HG02759 (cell line): Measurements from ENCODE around the gene FMC1.

Source experiments
- ATAC-seq: cut with Tn5 transposase; IDR thresholded peaks from one replicate; pipeline ENCODE4 v1.9.1; 2021; ENCODE audit warnings: mild to moderate bottlenecking, moderate library complexity; ENCODE audit not compliant: unreplicated experiment

Gene FMC1

DNA sequence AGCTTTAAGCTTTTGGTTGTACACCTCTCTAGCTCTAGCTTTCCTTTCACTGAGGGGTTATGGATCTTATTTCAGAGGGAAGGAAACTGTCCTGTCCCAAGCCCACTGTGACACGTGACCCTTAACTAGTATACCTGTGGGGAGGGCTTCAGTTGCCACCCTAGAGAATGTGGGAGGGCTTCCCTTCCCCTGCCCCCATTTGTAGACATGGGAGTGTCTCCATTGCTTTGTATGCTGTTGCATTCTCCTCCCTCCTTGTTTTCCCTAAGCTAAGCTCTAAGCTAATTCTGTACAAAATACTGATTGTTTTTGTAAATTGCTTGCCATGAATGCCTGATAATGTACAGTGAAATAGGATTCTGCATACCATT is 29.8 kb downstream of the FMC1 start:
- ATAC-seq: no peak

DNA sequence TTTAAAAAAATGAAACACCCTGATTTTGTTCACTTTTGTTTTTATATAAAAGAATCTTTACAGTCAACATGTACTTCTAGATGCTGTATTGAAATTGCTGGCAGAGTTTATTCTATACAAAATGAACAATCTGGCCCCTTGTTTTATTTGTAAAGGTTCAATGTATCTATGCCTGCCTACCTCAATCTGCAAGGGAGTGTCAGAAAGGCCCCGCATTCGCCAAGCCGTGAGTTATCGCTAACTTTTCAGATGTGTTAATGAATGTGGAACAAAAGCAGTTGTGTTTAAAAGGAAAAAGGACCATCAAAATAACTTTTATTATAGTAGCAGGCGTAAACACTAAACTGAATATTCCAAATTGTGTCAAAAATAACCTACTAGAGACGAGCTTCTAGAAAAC is 33.1 kb downstream of the FMC1 start:
- no peak for ATAC-seq

DNA sequence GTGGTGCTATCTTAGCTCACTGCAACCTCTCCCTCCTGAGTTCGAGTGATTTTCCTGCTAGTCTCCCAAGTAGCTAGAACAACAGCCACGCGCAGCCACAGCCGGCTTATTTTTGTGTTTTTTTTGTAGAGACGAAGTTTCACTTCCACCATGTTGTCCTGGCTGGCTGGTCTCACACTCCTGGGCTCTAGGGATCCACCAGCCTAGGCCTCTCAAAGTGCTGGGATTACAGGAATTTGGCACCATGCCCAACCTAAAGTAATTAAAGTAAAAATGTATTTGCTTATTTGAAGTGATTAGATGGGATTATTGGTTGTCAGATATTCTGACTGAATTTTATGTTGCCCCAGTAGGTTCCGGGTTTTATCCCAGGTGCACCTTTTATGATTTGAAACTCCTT is 41.3 kb downstream of the FMC1 start:
- no peak for ATAC-seq

DNA sequence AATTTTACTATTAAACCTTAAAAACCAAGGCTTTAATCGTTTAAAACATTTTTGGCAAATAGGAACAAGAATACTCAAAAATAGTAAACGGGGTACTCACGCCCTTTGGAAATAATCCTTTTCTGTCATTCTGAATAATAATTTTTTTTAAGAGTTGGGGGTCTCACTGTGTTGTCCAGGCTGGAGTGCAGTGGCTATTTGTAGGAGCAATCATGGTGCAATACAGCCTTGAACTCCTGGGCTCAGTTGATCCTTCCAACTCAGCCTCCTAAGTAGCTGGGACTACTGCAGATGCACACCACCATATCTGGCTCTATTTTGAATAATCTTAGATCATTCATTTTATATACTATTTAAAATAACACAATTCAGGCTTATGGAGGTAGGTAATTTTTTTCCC is 43.5 kb downstream of the FMC1 start:
- ATAC-seq: no peak

DNA sequence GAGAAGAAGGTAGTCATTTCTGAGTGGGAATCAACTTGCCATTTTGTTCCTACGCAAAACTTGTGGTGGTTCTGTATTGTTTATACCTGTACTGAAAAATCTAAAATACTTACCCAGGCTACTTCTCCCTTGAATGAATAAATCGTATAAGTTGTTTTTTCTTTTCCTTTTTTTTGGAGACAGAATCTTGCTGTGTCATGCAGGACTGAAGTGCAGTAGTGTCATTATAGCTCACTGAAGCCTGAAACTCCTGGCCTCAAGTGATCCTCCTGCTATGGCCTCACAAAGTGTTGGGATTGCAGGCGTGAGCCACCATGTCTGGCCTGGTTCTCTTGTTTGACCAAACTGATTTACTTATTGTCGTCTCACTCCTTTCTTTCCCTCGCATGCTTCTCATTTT is 46.5 kb downstream of the FMC1 start:
- no peak for ATAC-seq

DNA sequence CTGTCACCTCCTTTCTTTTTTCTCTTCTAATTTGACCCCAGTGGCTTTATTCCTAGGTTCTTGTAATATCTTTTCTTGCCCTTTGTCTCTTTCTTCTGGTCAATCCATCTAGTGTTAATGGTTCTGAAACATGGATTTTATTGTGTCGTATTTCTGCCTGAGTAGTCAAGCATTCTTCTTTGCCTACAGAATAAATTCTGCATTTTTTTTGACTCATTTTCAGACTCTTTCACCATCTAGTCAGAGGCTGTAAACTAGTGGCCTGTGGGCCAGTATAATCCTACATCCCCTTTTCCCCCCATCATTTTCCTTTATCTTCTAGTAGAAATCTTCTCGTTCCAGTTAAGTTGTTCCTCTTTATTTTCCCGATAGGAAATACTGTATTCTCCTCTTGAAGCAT is 48.0 kb downstream of the FMC1 start:
- ATAC-seq: no peak

DNA sequence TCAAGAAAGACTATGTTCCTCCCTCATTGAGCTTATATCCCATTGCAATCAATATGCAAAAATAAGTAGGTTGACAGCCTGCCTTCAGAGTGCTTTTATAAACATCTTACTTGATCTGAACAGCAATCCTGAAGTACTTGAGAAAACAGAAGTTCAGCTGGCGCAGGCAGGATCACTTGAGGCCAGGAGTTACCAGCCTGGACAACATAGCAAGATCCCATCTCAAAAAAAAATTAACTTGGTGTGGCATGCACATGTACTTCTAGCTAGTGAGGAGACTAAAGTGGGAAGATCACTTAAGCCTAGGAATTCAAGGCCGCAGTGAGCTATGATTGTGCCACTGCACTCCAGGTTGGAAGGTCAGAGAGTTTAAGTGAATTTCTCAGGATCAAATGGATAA is 48.6 kb downstream of the FMC1 start:
- no peak for ATAC-seq

DNA sequence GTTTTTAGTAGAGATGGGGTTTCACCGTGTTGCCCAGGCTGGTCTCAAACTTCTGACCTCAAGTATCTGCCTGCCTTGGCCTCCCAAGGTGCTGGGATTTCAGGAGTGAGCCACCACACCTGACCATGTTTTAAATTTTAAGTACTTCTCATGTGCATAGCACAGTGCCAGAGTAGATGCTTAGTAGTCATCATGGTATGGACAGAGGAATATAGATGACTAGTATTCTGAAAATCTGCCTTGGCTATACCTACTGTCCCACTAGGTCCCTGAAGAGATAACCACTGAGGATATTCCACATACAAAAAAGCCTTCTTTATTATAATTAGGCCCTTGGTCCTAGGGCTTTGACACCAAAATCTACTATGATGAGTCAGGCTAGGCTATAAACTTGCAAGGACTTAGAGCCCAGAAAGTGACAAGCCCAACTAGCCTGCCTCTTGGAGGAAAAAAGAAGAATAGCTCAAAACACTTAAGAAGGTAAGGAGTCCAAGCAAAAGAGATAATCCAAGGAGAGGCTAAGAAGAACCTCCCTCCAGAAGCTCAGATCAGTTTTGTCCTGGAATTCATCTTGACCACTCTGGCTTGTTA is 52.6 kb downstream of the FMC1 start:
- ATAC-seq: no peak

DNA sequence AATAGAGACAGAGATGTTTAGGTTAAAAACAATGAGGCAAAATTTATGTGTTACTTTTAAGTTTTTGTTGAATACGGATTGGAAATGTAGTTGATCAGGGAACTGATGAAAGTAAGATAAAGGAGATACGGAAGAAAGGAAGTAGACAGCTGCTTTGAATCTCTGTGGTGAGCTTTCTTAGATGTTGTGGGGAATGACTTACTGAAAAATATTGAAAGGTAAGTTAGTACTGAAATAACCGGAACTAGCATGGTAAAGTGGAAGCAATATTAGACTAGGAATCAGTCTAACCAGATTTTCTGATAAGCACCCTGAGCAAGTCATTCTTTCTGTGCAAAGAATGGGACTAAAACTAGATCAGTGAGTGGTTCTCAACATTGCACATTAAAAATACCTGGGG is 53.4 kb downstream of the FMC1 start:
- ATAC-seq: no peak
